Measurements from ENCODE around the gene IL36B. TPM values are rescaled to one million over a fixed set of nuclear protein-coding genes. Genes with fewer than 3 reads are reported as not detected.

The IL36B gene
- total RNA-seq, 1 donor from 2014 or later, result not detected

DNA sequence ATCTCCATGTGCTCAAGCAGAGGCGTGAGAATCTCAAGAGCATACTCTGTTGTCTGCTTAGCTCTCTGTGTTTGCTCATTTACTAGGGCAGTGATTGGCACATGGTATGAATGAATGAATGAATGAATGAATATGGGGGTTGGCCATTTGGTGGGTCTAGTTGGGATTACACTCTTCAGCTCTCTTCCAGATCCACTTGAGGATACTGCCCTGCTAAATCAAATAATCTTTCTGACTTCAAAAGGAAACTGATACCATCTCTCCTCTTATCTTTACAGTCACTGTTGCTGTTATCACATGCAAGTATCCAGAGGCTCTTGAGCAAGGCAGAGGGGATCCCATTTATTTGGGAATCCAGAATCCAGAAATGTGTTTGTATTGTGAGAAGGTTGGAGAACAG is 72.9 kb downstream of the IL36B start:
- DNase-seq (ENCODE audit: low spot score), result no peak
- ATAC-seq, result no peak
- intact Hi-C loops (cut with DNase I), result no loop called here

GRCh38 chr2:112977559-112978056 is 75.1 kb downstream of the IL36B start, which contains the start of gene IL36G:
Gene IL36G (plus strand): TSS chr2:112978006. CDS start chr2:112978639, 633 bp downstream.
- ATAC-seq, result no peak
- intact Hi-C loops (cut with DNase I), result no loop called here
- no peak for DNase-seq (ENCODE audit: low spot score)

Other genes with a start within 250 kb of the IL36B start
- gene IL1B, start 216.1 kb downstream of the IL36B start, total RNA-seq, result 23.6 TPM
- not detected for gene IL37, start 141.7 kb downstream of the IL36B start, total RNA-seq
- not detected for gene IL36G, start 74.9 kb downstream of the IL36B start, total RNA-seq
- not detected for gene IL36A, start 47.4 kb downstream of the IL36B start, total RNA-seq
- gene IL36RN, start 6.3 kb upstream of the IL36B start, total RNA-seq, result not detected
- not detected for gene IL1F10, start 15.1 kb upstream of the IL36B start, total RNA-seq
- gene IL1RN, start 74.7 kb upstream of the IL36B start, total RNA-seq, result 15.0 TPM
- 20.3 TPM for gene PSD4, start 121.1 kb upstream of the IL36B start, total RNA-seq
- 1.2 TPM for gene PAX8, start 226.1 kb upstream of the IL36B start, total RNA-seq